GM10266 (cell line): Measurements from ENCODE around the gene POFUT2.

Experiments
- DNase-seq: peaks from one replicate; pipeline ENCODE4 v3.0.0; 2012; ENCODE audit errors: extremely low spot score
- TF ChIP-seq, protein P1 (sequence below): IDR thresholded peaks from 2 replicates; pipeline ENCODE4 v1.5.1; 2012; ENCODE audit warnings: mild to moderate bottlenecking, low read depth; ENCODE audit not compliant: control insufficient read depth, insufficient read depth; ENCODE audit errors: missing control alignments

The POFUT2 gene

DNA sequence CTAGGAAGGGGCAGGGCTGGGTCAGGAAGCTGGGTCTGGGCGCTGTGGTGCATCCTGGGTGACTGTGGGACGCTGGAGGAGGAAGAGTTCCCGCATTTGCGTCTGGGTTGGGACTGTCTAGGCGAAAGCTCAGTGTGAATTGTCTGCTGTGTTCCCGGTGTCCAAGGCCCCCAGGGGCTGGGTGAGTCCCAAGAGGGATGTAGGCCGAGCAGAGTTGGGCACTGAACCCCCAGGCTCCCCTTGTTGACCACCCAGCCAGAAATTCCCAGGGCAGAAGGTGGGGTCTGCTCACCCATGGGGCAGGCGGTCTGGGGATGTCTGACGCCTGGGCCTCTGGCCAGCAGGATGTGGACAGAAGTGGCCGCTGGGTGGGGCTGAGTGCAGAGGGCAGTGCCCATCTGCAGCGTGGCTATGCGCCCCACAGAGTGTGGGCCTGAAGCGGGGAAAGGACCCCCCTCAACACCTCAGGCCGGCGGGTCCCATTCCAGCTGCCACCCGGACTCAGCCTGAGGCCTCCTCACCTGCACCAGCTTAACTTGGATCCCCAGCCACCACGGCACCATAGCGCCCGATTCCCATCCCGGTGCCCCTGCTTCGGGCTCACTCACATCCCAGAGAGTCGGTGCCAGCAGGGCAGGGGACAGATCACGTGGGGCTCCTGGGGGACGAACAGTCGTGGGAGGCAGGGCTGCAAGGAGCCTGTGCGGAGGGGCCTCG lies 37.0 kb upstream of the POFUT2 start:
- TF ChIP-seq, protein P1, sequence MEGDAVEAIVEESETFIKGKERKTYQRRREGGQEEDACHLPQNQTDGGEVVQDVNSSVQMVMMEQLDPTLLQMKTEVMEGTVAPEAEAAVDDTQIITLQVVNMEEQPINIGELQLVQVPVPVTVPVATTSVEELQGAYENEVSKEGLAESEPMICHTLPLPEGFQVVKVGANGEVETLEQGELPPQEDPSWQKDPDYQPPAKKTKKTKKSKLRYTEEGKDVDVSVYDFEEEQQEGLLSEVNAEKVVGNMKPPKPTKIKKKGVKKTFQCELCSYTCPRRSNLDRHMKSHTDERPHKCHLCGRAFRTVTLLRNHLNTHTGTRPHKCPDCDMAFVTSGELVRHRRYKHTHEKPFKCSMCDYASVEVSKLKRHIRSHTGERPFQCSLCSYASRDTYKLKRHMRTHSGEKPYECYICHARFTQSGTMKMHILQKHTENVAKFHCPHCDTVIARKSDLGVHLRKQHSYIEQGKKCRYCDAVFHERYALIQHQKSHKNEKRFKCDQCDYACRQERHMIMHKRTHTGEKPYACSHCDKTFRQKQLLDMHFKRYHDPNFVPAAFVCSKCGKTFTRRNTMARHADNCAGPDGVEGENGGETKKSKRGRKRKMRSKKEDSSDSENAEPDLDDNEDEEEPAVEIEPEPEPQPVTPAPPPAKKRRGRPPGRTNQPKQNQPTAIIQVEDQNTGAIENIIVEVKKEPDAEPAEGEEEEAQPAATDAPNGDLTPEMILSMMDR: no peak
- no peak for DNase-seq

DNA sequence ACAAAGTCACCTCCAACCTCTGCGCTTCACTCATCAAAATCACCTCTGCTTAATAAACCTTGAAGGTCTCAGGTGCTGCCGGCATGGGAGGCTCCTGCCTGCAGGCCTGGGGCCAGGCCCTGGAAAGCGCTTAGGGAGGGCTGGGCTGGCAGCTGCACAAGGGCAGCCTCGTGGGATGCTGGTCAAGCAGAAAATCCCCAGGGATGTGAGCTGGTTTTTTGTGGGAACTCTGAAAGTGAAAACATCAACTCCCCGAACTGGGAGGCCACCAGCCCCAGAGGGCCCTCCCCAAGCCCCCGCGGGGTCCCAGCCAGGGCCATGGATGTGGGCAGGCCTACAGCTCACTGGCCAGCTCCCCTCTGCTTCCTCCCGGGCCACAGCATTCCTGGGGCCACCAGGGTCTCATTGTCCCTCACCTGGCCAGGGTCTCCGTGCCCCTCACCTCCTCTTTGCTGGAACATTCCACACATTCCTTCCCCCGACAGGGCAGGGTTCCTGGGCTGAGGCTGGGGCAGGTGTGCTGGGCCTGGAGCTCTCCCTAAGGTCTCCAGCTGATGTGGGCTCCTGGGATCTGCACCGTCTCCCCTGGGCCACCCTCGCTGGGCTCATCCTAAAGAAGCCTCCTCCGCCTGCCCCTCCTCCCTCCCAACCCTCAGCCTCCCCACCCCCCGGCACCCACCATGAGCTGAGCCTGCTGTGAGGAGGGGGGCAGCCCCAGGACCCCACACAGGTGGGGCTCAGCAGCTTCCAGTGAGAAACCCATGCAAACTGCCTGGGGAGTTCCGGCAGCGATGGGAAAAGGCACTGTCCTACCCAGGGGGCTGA lies 36.0 kb upstream of the POFUT2 start:
- TF ChIP-seq, protein P1: no peak

GRCh38 chr21:45322960-45323461 lies 35.3 kb upstream of the POFUT2 start:
- DNase-seq: no peak
- TF ChIP-seq, protein P1: no peak

More for the DNA sequence above, 36.0 kb upstream of the POFUT2 start:
- DNase-seq: no peak

- DNase-seq: no peak
- TF ChIP-seq, protein P1: no peak
Observed at GRCh38 chr21:45322231-45322959, 34.7 kb upstream of the POFUT2 start.

DNA sequence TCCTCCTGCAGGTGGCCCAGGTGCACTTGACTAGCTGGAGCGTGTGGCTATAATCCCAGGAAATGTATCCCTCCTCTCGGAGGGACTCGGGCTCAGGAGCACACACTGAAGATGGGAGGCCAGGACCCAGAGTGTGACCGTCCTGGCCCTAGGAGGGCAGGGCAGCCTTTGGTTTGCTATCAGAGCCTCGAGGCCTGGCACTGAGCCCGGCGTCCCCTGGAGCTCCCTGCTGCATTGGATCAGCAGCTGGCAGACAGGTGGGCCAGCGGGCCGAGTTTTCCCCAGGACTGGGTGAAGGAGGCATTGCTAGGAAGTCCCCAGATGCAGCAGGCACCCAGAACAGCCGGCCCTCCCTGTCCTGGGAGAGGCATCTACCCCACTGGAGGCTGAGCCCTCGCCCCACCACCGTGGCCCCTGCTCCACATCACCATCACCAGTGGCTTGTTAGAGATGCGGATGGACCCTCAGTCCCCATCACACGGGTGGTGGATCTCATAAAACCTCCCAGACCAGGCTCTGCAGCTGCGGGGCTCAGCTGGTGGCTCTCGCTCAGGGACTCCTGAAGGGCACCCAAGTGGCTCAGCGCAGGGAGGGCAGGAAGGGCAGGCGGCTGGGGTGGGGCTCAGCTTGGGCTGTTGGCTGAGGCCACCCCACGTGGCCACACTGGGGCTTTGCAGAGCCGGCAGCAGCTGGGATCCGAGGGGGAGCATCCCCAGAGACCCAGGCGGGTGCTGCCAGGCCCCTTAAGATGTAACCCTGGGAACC lies 32.7 kb upstream of the POFUT2 start:
- TF ChIP-seq, protein P1: no peak
- DNase-seq: no peak

- no peak for DNase-seq
Observed at GRCh38 chr21:45319461-45320211, 31.9 kb upstream of the POFUT2 start.

More at GRCh38 chr21:45319461-45320211, 31.9 kb upstream of the POFUT2 start:
- TF ChIP-seq, protein P1: no peak
